Diencephalon (tissue), 1 donor: Measurements from ENCODE around the gene KIAA0753. TPM values are rescaled to one million over a fixed set of nuclear protein-coding genes. Genes with fewer than 3 reads are reported as not detected.

Source experiments
- small RNA-seq: library from RNA; depleted of rRNA; stranded (forward); fragments of <200 nt; gene quantifications from one replicate; pipeline ENCODE3, GENCODE V24; 2014
- total RNA-seq: library from RNA; depleted of rRNA; stranded (reverse); fragments of >200 nt; gene quantifications from one replicate; pipeline ENCODE4 v1.2.3, GENCODE V29; 2014

Gene KIAA0753
- 33.7 TPM for total RNA-seq

GRCh38 chr17:6640536-6641246 is at the start of gene KIAA0753, which contains the start of gene TXNDC17:
TSS of gene KIAA0753 (minus strand) at chr17:6640711. CDS start at chr17:6635103, 5,608 bp downstream.
TSS of gene TXNDC17 (plus strand) at chr17:6641060. CDS start at chr17:6641083, 23 bp downstream.

GRCh38 chr17:6651354-6651918 is 10.9 kb upstream of the KIAA0753 start, which contains the start of the genes C17orf100 and MED31:
TSS of gene C17orf100 (plus strand) at chr17:6651762. CDS start at chr17:6651914, 152 bp downstream.
TSS of gene MED31 (minus strand) at chr17:6651605. CDS start at chr17:6651528, 77 bp downstream.

GRCh38 chr17:6556121-6557039 is 84.1 kb downstream of the KIAA0753 start, which contains the start of gene PITPNM3:
TSS of gene PITPNM3 (minus strand) at chr17:6556555. CDS start at chr17:6556406, 149 bp downstream.

Small RNA genes within 50 kb of the gene (small RNA-seq; reads per million reads assigned to genes)
- gene MIR4520-1 (not detected), gene RNA5SP435 (not detected)

Other genes starting within 250 kb of the KIAA0753 start
- gene AIPL1, start 205.6 kb downstream of the KIAA0753 start, total RNA-seq: 0.23 TPM
- gene PIMREG, start 196.3 kb downstream of the KIAA0753 start, total RNA-seq: 7.4 TPM
- gene PITPNM3, start 84.2 kb downstream of the KIAA0753 start, total RNA-seq: 25.6 TPM
- gene TXNDC17, start 349 bp upstream of the KIAA0753 start, total RNA-seq: 48.4 TPM
- gene MED31, start 10.9 kb upstream of the KIAA0753 start, total RNA-seq: 13.4 TPM
- gene C17orf100, start 11.1 kb upstream of the KIAA0753 start, total RNA-seq: 5.3 TPM
- 2.3 TPM for gene SLC13A5, start 72.7 kb upstream of the KIAA0753 start, total RNA-seq
- gene XAF1, start 115.3 kb upstream of the KIAA0753 start, total RNA-seq: 4.6 TPM
- gene FBXO39, start 135.5 kb upstream of the KIAA0753 start, total RNA-seq: not detected
- gene TEKT1, start 191.0 kb upstream of the KIAA0753 start, total RNA-seq: 9.5 TPM